K562 (cell line): ENCODE data around the gene ZNF521. TPM values are rescaled to one million over a fixed set of nuclear protein-coding genes. Genes with fewer than 3 reads are reported as not detected.

Experiments
- ATAC-seq: fragments of 200-7000 bp; cut with Tn5 transposase; 3 replicates; pipeline ENCODE4 v1.9.1; 2020; ENCODE audit warnings: moderate library complexity
- BruUV-seq: library from RNA; stranded (reverse); fragments of 400-500 nt; replicated peaks from 2 replicates; lab custom pipeline; 2021; lab: Mats Ljungman, UMichigan
- CTCF ChIA-PET: fragments of 300-600 bp; formaldehyde crosslinking; extraction: SDS; loops from one replicate; lab custom pipeline; 2021; ENCODE audit warnings: low intra/inter-chr PET ratio; lab: Yijun Ruan, JAX
- POLR2A ChIA-PET: fragments of 300-600, 350-650 bp; sonication (Branson Sonifier 250); formaldehyde crosslinking; extraction: SDS; loops from one replicate; lab custom pipeline; 2021; ENCODE audit warnings: antibody characterized with exemption, inconsistent platforms; lab: Yijun Ruan, JAX
- DNase-seq, 4 experiments: peaks; one replicate each; pipeline versions ENCODE4 v3.0.0 to v3.0.0-alpha.2; 2011 to 2018; ENCODE audit warnings: low spot score in 3 of 4, mixed read lengths in 3 of 4; ENCODE audit errors: extremely low read depth in 1 of 4
- FAIRE-seq: peaks from 2 replicates; lab custom pipeline; 2011; peaks lifted over from hg19 to GRCh38; lab: Jason Lieb, UNC
- H2AFZ ChIP-seq: 2 replicates; pipeline ENCODE4 v1.6.0; 2011; ENCODE audit warnings: low read depth, low read length, control low read depth, inconsistent platforms
- H3K27ac ChIP-seq: fragments of 200-600 bp; 3 replicates; pipeline ENCODE4 v1.8.0; 2011; ENCODE audit warnings: low read depth, mild to moderate bottlenecking, control low read depth, inconsistent platforms, low read length, moderate library complexity, mixed read lengths; ENCODE audit errors: extremely low read depth
- H3K27me3 ChIP-seq, 2 experiments: fragments of 300-600 bp in 1 of 2; 2 replicates in 1 of 2; 3 replicates in 1 of 2; pipeline versions ENCODE4 v1.6.0 to v1.8.0; 2011; ENCODE audit warnings: inconsistent platforms in 2 of 2, low read length in 2 of 2, mild to moderate bottlenecking in 1 of 2, mixed read lengths in 1 of 2, moderate library complexity in 1 of 2; ENCODE audit not compliant: control insufficient read depth in 2 of 2, insufficient read depth in 2 of 2
- H3K36me3 ChIP-seq: fragments of 300-600 bp; 3 replicates; pipeline ENCODE4 v1.8.0; 2011; ENCODE audit warnings: mild to moderate bottlenecking, low read length, inconsistent platforms; ENCODE audit not compliant: control insufficient read depth, insufficient read depth
- H3K4me1 ChIP-seq, 2 experiments: fragments of 200-600 bp in 1 of 2; replicated peaks in 1 of 2; 2 replicates in 1 of 2; 3 replicates in 1 of 2; pipeline versions ENCODE4 v1.5.1 to v1.8.0; 2011; ENCODE audit warnings: inconsistent platforms in 2 of 2, low read length in 2 of 2, mild to moderate bottlenecking in 1 of 2, mixed read lengths in 1 of 2, moderate library complexity in 1 of 2; ENCODE audit not compliant: control insufficient read depth in 2 of 2, insufficient read depth in 2 of 2
- H3K4me2 ChIP-seq: 2 replicates; pipeline ENCODE4 v1.6.1; 2011; ENCODE audit warnings: low read length, control low read depth, inconsistent platforms, mixed read lengths; ENCODE audit not compliant: insufficient read depth
- H3K4me3 ChIP-seq: fragments of 200-600 bp; sonication (generic), shearing (Covaris generic); 2 replicates; pipeline ENCODE4 v1.5.1; 2016; ENCODE audit warnings: control low read depth, inconsistent platforms
- H3K79me2 ChIP-seq: fragments of 200-600 bp; 3 replicates; pipeline ENCODE4 v1.8.0; 2011; ENCODE audit warnings: low read length, inconsistent platforms; ENCODE audit not compliant: control insufficient read depth, insufficient read depth
- H3K9ac ChIP-seq, 2 experiments: 2 replicates each; pipeline versions ENCODE4 v1.6.0 to v1.6.1; 2011; ENCODE audit warnings: low read depth in 2 of 2, low read length in 2 of 2, control low read depth in 1 of 2, inconsistent platforms in 1 of 2, mild to moderate bottlenecking in 1 of 2, mixed read lengths in 1 of 2; ENCODE audit not compliant: insufficient read depth in 1 of 2
- H3K9me1 ChIP-seq: one replicate; pipeline ENCODE4 v1.6.0; 2011; ENCODE audit warnings: inconsistent platforms, mild to moderate bottlenecking, low read length, moderate library complexity; ENCODE audit not compliant: control insufficient read depth, insufficient read depth
- H3K9me3 ChIP-seq: replicated peaks from 2 replicates; pipeline ENCODE4 v1.5.1; 2011; ENCODE audit warnings: low read depth, low read length, inconsistent platforms; ENCODE audit not compliant: control insufficient read depth, insufficient read depth
- H4K20me1 ChIP-seq: replicated peaks from 2 replicates; pipeline ENCODE4 v1.6.1; 2011; ENCODE audit warnings: low read length, inconsistent platforms, mixed read lengths; ENCODE audit not compliant: control insufficient read depth, insufficient read depth
- EP300 ChIP-seq: IDR thresholded peaks from 2 replicates; pipeline ENCODE4 v1.6.1; 2012; ENCODE audit warnings: low read length, improper control_type of control experiment
- HDAC1 ChIP-seq, 2 experiments: fragments of 450-650 bp; IDR thresholded peaks; 2 replicates each; pipeline ENCODE4 v1.6.1; 2016 to 2017; ENCODE audit warnings: inconsistent platforms in 1 of 2, mild to moderate bottlenecking in 1 of 2, moderate library complexity in 1 of 2
- MCM7 ChIP-seq, 2 experiments: fragments of 450-650 bp; IDR thresholded peaks; 2 replicates each; pipeline ENCODE4 v1.6.1; 2016 to 2018
- MTA2 ChIP-seq: fragments of 450-650 bp; IDR thresholded peaks from 2 replicates; pipeline ENCODE4 v1.6.1; 2016; ENCODE audit warnings: low read depth
- PRPF4 ChIP-seq: fragments of 200-400 bp; formaldehyde crosslinking; IDR thresholded peaks from one replicate; pipeline ENCODE4 v1.6.1; 2017; ENCODE audit warnings: low read length, low read depth, mild to moderate bottlenecking; ENCODE audit not compliant: insufficient read depth, poor library complexity, severe bottlenecking
- SETDB1 ChIP-seq: IDR thresholded peaks from one replicate; pipeline ENCODE4 v1.6.1; 2012; ENCODE audit warnings: low read length, control low read depth, inconsistent platforms
- ZNF174 ChIP-seq: fragments of 250-450 bp; sonication (Bioruptor Pico); IDR thresholded peaks from 2 replicates; pipeline ENCODE4 v1.4.0; 2020; ENCODE audit warnings: mild to moderate bottlenecking
- WGBS: fragments of 100-300 bp; shearing (Covaris generic); methylation state at CpG from one replicate; pipeline ENCODE4 v1.1.6; 2016; ENCODE audit warnings: low coverage, mixed read lengths; ENCODE audit not compliant: insufficient coverage; ENCODE audit errors: missing lambda C conversion rate; 5-methylcytosine and 5-hydroxymethylcytosine counted together
- in situ Hi-C: fragments of 300-500 bp; cut with MboI; formaldehyde crosslinking; loops from 4 replicates; pipeline ENCODE4 v1.15.0; 2018; ENCODE audit warnings: inconsistent platforms, mixed read lengths
- intact Hi-C: fragments of 100-400 bp; cut with micrococcal nuclease; formaldehyde crosslinking; loops from 2 replicates; pipeline ENCODE4 v1.14.2; 2022
- polyA plus RNA-seq, 8 experiments: library from polyadenylated mRNA; depleted of rRNA in 4 of 8; stranded (reverse) in 5 of 8; unstranded in 3 of 8; fragments of >200 nt; fragmentation: Nextera tagmentation in 2 of 8; fragmentation: Illumina TruSeq in 1 of 8; extraction: Ambion mirVana in 2 of 8; extraction: Trizol in 1 of 8; gene quantifications; 2 replicates each; pipeline versions ENCODE4 v1.2.1 to v1.2.3, GENCODE V29; 2011 to 2014; ENCODE audit warnings: inconsistent platforms in 1 of 8, missing spikeins in 1 of 8
- total RNA-seq, 7 experiments: library from RNA; depleted of rRNA in 6 of 7; stranded (reverse); fragments of >200 nt in 6 of 7; fragmentation: Illumina TruSeq in 2 of 7; extraction: Trizol in 2 of 7; gene quantifications; 2 replicates each; pipeline versions ENCODE4 v1.2.1 to v1.2.3, GENCODE V29; 2011 to 2021; ENCODE audit warnings: low replicate concordance in 1 of 7
- TF ChIP-seq, protein P1 (sequence below): sonication (generic); formaldehyde crosslinking; IDR thresholded peaks from 2 replicates; pipeline ENCODE4 v1.8.0; 2022; ENCODE audit warnings: missing genetic modification reagents, mild to moderate bottlenecking, moderate library complexity, borderline replicate concordance
- TF ChIP-seq, protein P2 (sequence below), 2 experiments: fragments of 450-650 bp; IDR thresholded peaks; 2 replicates each; pipeline ENCODE4 v1.6.1; 2016; ENCODE audit warnings: mild to moderate bottlenecking in 2 of 2, borderline replicate concordance in 1 of 2, low read depth in 1 of 2, moderate library complexity in 1 of 2

Gene ZNF521
- total and polyA plus RNA-seq, 9 of the 15 experiments (the other 6 are each of a cell fraction or from before 2014, with no cell fraction given) = 1.2 to 5.8 (median 1.6) TPM

DNA sequence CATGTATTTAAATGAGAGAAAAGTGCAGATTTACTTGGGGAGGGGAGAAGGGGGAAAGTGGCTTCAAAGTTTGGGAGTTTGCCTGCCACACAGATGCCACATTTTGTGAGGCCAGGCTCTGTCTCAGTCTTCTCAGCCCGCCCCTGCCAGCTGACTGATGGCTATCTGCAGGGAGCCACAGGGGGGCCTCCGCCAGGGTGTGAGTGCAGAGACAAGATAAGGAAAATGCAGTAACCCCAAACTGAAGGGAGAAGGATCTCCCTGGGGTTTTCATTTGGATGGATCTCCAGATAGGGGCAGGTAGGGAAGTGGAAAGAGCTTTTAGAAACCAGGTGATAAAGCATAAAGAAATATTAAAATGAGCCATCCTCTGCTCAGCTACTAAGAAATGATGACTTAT lies 128.8 kb downstream of the ZNF521 start:
- H3K27ac ChIP-seq = no peak overlapping the region
- in situ Hi-C loops = no loop called here
- DNase-seq = peak; percentile 72 to 77 (median 74)
- ChIA-PET CTCF (interaction anchor here (0.6 kb wide), 1 partner anchor 497 kb away, joined by 4 read pairs; no protein-coding TSS in a partner anchor), POLR2A (interaction anchor here (0.6 to 2.0 kb wide), 2 partner anchors 16 to 1700 kb away, joined by 3 to 8 read pairs; no protein-coding TSS in a partner anchor)
- no peak overlapping the region for H3K4me3 ChIP-seq
- no peaks in the 10 kb centered on the region for H3K79me2 ChIP-seq
- H3K36me3 ChIP-seq = no peaks in the 10 kb centered on the region
- H2AFZ ChIP-seq = no peak overlapping the region
- H3K9ac ChIP-seq = no peak overlapping the region
- no peaks in the 10 kb centered on the region for H3K27me3 ChIP-seq
- peaks cover 2% of the 10 kb centered on the region; the same call in 1 of the 2 replicates for H3K9me3 ChIP-seq
- BruUV-seq = no TSS peak
- peak; percentile 82 for ATAC-seq
- intact Hi-C loops = loop anchor here (10.0 kb wide), 1 partner anchor 602 kb away; no protein-coding TSS in a partner anchor
- 0% methylated on average over 2 of the region's 2 CpGs for WGBS
- H3K9me1 ChIP-seq = no peaks in the 10 kb centered on the region
- H3K4me1 ChIP-seq = peaks cover 4 to 22% of the 10 kb centered on the region in 2 experiments; a peak in 3 of 5 replicates
- no peak overlapping the region for H3K4me2 ChIP-seq
- no peaks in the 10 kb centered on the region for H4K20me1 ChIP-seq
- no peak for FAIRE-seq
- no peak for TF ChIP-seq SETDB1
- peak in 1 of 2 experiments; percentile 29; a peak in 1 of 4 replicates for TF ChIP-seq HDAC1 (IDR thresholded peaks at IDR 0.05)
- no peak for TF ChIP-seq MCM7 (IDR thresholded peaks at IDR 0.05)
- TF ChIP-seq MTA2 = peak; percentile 81
- TF ChIP-seq, protein P1, sequence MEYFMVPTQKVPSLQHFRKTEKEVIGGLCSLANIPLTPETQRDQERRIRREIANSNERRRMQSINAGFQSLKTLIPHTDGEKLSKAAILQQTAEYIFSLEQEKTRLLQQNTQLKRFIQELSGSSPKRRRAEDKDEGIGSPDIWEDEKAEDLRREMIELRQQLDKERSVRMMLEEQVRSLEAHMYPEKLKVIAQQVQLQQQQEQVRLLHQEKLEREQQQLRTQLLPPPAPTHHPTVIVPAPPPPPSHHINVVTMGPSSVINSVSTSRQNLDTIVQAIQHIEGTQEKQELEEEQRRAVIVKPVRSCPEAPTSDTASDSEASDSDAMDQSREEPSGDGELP (CRISPR knock-in tag) = peak; percentile 99
- TF ChIP-seq, protein P2, sequence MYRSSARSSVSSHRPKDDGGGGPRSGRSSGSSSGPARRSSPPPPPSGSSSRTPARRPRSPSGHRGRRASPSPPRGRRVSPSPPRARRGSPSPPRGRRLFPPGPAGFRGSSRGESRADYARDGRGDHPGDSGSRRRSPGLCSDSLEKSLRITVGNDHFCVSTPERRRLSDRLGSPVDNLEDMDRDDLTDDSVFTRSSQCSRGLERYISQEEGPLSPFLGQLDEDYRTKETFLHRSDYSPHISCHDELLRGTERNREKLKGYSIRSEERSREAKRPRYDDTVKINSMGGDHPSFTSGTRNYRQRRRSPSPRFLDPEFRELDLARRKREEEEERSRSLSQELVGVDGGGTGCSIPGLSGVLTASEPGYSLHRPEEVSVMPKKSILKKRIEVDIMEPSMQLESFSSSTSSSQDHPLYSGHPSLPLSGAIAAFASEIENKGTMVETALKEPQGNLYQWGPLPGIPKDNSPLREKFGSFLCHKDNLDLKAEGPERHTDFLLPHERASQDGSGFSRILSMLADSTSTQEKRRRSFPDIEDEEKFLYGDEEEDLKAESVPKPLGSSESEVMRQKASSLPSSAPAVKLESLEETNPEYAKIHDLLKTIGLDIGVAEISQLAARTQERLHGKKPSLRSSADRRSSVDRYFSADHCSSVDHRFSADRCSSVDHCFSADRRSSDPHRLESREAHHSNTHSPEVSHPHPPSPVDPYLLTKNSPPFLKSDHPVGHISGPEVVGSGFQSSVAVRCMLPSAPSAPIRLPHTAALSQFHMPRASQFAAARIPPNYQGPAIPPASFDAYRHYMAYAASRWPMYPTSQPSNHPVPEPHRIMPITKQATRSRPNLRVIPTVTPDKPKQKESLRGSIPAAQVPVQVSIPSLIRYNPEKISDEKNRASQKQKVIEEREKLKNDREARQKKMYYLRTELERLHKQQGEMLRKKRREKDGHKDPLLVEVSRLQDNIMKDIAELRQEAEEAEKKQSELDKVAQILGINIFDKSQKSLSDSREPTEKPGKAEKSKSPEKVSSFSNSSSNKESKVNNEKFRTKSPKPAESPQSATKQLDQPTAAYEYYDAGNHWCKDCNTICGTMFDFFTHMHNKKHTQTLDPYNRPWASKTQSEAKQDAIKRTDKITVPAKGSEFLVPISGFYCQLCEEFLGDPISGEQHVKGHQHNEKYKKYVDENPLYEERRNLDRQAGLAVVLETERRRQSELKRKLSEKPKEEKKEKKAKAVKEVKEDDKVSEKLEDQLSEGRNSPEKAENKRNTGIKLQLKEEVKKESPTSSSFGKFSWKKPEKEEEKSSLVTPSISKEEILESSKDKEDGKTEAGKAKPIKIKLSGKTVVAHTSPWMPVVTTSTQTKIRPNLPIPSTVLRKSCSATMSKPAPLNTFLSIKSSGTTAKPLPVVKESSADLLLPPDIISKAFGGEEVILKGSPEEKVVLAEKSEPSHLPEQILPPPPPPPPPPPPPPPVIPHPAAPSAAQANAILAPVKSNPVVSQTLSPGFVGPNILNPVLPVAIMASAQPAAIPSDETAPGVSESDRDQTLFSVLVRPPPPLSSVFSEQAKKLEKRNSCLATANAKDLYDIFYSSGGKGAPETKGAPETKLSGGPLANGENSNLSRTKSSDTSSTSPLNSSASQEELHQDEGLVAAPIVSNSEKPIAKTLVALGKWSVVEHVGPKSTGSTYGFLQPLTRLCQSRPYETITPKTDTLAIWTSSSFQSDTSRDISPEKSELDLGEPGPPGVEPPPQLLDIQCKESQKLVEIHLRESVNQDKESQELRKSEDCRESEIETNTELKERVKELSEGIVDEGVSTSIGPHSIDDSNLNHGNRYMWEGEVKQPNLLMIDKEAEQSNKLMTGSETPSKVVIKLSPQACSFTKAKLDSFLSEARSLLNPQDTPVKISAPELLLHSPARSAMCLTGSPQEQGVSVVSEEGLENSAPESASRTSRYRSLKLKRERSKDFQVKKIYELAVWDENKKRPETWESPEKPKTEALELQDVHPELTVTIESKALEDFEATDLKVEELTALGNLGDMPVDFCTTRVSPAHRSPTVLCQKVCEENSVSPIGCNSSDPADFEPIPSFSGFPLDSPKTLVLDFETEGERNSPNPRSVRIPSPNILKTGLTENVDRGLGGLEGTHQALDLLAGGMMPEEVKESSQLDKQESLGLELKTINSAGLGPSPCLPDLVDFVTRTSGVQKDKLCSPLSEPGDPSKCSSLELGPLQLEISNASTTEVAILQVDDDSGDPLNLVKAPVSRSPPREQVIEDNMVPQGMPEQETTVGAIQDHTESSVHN (IDR thresholded peaks at IDR 0.05; ENCODE audit: borderline replicate concordance in 1 of 2, low read depth in 1 of 2) = 0 out of 4 replicates have a peak, but pooled peaks of 1 of the 2 experiments have one; percentile 53
- TF ChIP-seq ZNF174 (CRISPR knock-in tag) = no peak
- TF ChIP-seq EP300 = peak; percentile 90
- no peak for TF ChIP-seq PRPF4
